C4-2B (cell line): Measurements from ENCODE around the gene PER2.
"Not testable (repeated sequence)": the region's sequence is repeated elsewhere in the genome, so short reads cannot be mapped to it uniquely, and the experiment has no call there.

Source experiments
- H3K27ac ChIP-seq: fragments of 450-650 bp; 2 replicates; pipeline ENCODE4 v1.5.1; 2017
- ZFX ChIP-seq: fragments of 450-650 bp; IDR thresholded peaks from 2 replicates; pipeline ENCODE4 v1.6.1; 2017
- TF ChIP-seq, protein P1 (sequence below): fragments of 450-650 bp; conservative IDR thresholded peaks from 2 replicates; pipeline ENCODE4 v1.5.1; 2017; ENCODE audit warnings: mild to moderate bottlenecking

The PER2 gene

DNA sequence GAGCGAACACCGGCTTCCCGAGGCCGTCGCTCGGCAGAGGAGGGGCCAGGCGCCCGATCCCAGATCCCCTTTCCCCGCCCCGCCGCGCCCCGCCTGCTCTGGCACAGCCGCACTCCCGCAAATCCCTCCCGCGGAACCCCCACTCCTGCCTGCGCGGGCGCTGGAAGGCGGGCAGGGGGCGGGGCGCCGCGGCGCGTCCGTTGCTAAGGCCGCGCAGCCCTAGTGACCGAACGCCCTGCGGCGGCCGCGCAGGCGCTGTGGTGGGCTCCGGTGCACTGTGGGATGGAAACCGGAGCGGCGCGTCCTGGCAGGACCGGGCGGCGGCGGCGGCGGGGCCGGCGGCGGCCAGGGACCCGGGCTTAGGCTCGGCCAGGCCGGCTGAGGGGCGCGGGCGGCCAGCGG, 31.8 kb upstream of the PER2 start, which contains the start of gene TRAF3IP1:
Gene TRAF3IP1 (plus strand): TSS at position 273 of the 402 bp plus-strand sequence. CDS start 145 bp downstream, outside the sequence.
- H3K27ac ChIP-seq, result peak within 1 kb of the TSS; percentile 72
- no peak for TF ChIP-seq ZFX
- TF ChIP-seq, protein P1, sequence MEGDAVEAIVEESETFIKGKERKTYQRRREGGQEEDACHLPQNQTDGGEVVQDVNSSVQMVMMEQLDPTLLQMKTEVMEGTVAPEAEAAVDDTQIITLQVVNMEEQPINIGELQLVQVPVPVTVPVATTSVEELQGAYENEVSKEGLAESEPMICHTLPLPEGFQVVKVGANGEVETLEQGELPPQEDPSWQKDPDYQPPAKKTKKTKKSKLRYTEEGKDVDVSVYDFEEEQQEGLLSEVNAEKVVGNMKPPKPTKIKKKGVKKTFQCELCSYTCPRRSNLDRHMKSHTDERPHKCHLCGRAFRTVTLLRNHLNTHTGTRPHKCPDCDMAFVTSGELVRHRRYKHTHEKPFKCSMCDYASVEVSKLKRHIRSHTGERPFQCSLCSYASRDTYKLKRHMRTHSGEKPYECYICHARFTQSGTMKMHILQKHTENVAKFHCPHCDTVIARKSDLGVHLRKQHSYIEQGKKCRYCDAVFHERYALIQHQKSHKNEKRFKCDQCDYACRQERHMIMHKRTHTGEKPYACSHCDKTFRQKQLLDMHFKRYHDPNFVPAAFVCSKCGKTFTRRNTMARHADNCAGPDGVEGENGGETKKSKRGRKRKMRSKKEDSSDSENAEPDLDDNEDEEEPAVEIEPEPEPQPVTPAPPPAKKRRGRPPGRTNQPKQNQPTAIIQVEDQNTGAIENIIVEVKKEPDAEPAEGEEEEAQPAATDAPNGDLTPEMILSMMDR, result no peak

- TF ChIP-seq, protein P1, result no peak
- TF ChIP-seq ZFX, result no peak
- no peak overlapping the region for H3K27ac ChIP-seq
Measured at GRCh38 chr2:238315031-238315595, 26.7 kb upstream of the PER2 start.

DNA sequence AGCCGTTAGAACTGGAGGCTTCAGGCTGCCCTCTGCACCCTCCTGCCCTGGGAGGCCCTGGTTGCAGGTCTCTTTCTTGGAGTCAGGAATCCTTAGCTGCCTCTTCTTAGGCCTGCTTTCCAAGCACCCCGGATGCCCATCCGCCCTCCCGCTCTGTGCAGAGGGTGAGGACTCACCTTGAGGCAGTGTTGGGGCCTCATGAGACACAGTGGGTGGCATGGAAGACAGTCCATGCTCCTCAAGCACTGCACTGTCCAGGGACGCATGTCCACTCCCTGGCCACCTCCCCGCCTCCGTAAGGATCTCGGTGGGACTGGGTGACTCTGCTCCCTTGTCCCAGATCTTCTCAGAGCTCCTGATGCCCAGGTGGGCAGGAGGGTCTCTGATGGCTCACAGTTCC, 26.2 kb upstream of the PER2 start:
- no peak for TF ChIP-seq ZFX
- TF ChIP-seq, protein P1, result no peak
- no peak overlapping the region for H3K27ac ChIP-seq

DNA sequence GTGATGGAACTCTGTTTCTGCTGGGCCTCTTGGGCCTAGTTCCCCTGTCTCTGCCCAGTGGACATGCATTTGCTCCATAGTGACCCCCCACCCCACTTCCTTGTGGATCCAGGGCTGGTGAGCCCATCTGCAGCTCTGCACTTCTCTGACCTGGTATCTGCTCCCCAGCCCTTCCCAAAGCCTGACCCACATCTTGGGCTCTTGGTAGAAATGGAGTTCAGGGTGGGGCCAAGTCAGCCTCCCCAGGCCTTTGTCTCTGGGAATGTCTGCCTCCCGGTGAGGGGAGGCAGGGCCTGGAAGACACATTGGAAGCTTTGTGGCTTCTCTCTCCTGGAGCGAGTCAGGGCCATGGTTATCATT, 25.6 kb upstream of the PER2 start:
- no peak overlapping the region for H3K27ac ChIP-seq
- no peak for TF ChIP-seq ZFX
- TF ChIP-seq, protein P1, result no peak

- no peak overlapping the region for H3K27ac ChIP-seq
- no peak for TF ChIP-seq ZFX
- TF ChIP-seq, protein P1, result no peak
Measured at GRCh38 chr2:238313289-238313990, 25.0 kb upstream of the PER2 start.

- not testable (repeated sequence) for H3K27ac ChIP-seq
Measured at GRCh38 chr2:238310721-238311120, 22.3 kb upstream of the PER2 start.

GRCh38 chr2:238308177-238308576, 19.8 kb upstream of the PER2 start:
- H3K27ac ChIP-seq, result no peak overlapping the region
- TF ChIP-seq ZFX, result no peak
- TF ChIP-seq, protein P1, result no peak; the same call in 1 of the 2 replicates

DNA sequence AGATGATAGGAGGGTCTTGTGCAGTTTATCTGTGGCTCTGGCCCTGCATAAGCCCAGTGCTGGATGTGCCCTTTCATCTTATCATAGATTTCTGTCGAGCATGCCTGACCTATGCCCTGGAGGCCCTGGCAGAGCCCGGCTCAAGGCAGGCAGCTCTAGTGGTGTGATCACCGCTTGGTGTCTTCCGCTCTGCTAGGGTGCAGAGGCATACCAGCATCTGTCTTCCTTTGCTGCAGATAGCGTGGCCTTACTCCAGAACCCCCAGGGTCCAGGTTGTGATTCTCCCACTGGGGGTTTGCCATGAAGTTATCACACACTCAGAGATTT, 18.2 kb upstream of the PER2 start:
- H3K27ac ChIP-seq, result no peak overlapping the region
- TF ChIP-seq ZFX, result no peak
- TF ChIP-seq, protein P1, result no peak
